Measurements from ENCODE around the gene C1orf174. TPM values are rescaled to one million over a fixed set of nuclear protein-coding genes. Genes with fewer than 3 reads are reported as not detected.

The C1orf174 gene
- total RNA-seq, 1 donor from 2014 or later, result 44.9 TPM

DNA sequence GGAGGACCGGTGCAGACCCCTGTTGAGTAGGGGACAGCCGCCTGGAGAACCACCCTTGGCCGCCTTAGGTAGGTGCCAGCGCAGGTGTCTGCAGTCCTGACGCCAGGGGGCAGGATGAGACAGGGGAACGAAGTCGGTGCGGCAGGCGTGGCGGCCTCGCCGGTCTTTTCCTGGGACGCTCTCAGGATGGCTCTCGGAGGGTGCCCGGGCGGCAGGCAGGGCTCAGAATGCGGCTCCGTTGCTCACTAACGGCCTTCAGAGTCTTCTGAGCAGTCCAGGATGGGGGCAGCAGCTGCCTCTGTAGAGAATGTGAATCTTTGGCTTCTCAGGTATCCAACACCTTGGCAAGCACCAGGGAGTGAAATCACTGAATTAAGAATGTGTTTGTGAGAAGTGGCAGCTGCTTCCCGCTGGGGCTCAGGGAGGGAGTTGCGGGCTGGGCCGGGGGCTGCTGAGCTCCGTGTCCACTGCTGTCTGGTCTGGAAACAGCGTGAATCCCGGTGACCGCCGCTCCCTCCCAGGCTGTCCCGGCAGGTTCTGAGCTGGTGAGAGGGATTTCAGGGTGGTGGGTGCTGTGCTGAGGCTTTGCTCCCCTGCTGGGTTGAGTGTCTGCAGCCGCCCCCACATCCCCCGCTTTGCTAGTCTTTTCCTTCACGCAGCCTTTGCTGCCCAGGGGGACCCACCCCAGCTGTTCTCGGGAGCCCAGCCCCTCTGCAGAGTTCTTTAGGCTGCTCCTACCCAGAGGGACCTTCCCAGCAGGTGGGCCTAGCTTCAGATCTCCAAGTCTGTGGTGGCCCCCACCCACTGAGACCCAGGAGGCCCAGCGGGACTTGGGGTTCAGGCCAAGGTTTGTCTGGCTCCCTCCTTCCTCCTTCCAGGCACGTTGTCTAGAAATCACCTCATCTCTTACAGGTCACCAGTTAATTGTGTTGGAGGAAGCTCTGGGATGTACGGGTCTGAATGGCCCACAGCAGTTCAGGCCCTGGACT, 11.1 kb upstream of the C1orf174 start:
- H3K27me3 Mint-ChIP-seq (ENCODE audit: low read depth), result no peaks in the 10 kb centered on the region
- no peaks in the 10 kb centered on the region for H3K36me3 Mint-ChIP-seq (ENCODE audit: low read depth)

DNA sequence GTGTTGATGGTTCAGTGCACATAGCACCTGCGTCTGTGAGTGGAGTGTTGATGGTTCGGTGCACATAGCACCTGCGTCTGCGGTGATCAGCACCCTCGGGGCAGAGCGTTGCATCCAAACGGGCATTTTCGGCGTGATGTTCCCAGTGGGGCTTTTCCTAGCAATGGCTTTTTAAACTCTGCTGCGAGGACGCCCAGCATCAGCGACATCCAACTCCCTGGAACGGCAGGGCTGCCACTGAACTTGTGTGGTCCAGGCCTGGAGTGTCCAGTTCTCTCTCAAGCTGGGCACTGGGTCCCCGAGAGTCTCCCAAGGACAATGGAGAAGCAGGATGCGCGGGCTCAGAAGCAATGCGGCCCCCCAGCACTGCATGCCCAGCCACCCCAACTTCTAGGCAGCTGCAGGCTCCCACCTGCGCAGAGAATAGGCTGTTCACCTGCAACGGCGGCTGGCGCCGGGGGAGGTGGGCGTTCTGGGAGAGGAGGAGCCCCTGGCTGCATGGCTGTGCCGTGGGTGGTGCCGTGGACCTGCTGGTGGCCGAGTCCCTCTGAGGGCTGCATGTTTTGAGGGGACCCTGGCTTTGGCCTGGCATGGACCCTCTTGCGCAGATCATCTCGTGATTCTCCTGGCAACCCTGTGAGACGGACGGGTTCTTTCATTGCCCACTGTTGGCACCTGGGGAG, 10.1 kb upstream of the C1orf174 start:
- no peaks in the 10 kb centered on the region for H3K36me3 Mint-ChIP-seq (ENCODE audit: low read depth)

More for the DNA sequence above, 11.1 kb upstream of the C1orf174 start:
- DNase-seq (ENCODE audit: low spot score), result peak; percentile 61
- Mint-ChIP-seq H3K4me3 (ENCODE audit: low read depth) (no peak overlapping the region), H3K27ac (no peak overlapping the region), H3K9me3 (no peaks in the 10 kb centered on the region), H3K4me1 (ENCODE audit: low read depth) (peaks cover 4% of the 10 kb centered on the region)
- intact Hi-C loops (cut with micrococcal nuclease), result loop anchor here (5.0 kb wide), 1 partner anchor 741 kb away; the partner anchor contains the start of gene AJAP1

DNA sequence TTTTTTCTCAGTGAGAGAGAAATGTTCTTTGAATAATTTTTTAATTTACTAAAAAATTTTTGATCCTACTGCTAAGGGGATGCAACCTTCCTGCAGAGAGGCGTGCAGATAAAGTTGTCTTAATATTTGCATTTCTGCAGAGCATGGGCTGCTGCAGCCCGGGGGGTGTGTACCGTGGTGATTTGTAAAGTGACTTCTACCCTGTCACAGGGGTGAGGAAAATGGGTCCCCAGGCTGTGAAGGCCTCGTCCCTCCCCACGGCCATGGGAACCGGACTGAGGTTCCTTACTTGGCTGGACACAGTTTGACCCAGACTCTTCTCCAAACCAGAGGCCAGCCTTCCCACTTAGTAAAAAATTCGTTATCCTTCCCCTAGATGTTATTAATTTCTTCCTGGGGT, 9.5 kb upstream of the C1orf174 start:
- Mint-ChIP-seq H3K27me3 (ENCODE audit: low read depth) (no peaks in the 10 kb centered on the region), H3K36me3 (ENCODE audit: low read depth) (no peaks in the 10 kb centered on the region), H3K4me1 (ENCODE audit: low read depth) (peaks cover 7% of the 10 kb centered on the region), H3K27ac (no peak overlapping the region), H3K4me3 (ENCODE audit: low read depth) (no peak overlapping the region), H3K9me3 (no peaks in the 10 kb centered on the region)
- DNase-seq (ENCODE audit: low spot score), result no peak
- intact Hi-C loops (cut with micrococcal nuclease), result loop anchor here (5.0 to 10.0 kb wide), 2 partner anchors 135 to 743 kb away; partner anchors contain the start of genes AJAP1 and SMIM1

More for the DNA sequence above, 10.1 kb upstream of the C1orf174 start:
- no peaks in the 10 kb centered on the region for H3K9me3 Mint-ChIP-seq
- H3K27ac Mint-ChIP-seq, result no peak overlapping the region
- DNase-seq (ENCODE audit: low spot score), result no peak
- H3K27me3 Mint-ChIP-seq (ENCODE audit: low read depth), result no peaks in the 10 kb centered on the region
- H3K4me1 Mint-ChIP-seq (ENCODE audit: low read depth), result peaks cover 7% of the 10 kb centered on the region
- no peak overlapping the region for H3K4me3 Mint-ChIP-seq (ENCODE audit: low read depth)
- intact Hi-C loops (cut with micrococcal nuclease), result loop anchor here (5.0 kb wide), 1 partner anchor 742 kb away; the partner anchor contains the start of gene AJAP1

DNA sequence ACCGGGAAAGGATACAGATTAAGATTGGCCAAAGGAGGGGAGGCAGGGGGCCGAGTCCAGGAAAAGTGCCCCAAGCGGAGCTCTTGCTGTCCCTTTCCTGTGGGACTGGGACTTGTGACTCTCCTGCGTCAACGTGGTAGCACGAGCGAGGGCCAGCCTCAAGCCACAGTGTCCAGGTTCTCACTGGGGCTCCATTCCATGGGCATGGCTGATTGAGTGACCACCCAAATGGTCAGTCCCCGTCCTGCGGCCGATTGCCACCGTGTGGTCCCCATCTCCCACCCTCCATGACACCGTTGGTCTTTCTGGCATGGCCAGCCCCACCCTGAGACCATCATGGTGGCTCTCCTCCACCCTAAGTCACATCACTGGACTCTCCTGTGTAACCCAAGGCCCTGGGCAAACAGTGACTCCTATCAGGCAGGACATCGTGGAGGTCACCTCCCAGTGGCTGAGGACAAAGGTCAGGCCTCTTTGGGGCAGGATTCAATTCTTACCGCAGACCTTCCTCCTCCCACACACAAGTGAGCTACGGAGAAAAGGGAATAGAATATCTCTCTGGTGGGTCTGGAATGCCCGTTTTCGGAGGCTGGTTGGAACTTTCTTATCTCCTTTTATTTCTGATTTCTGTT, 8.9 kb upstream of the C1orf174 start:
- intact Hi-C loops (cut with micrococcal nuclease), result loop anchor here (10.0 kb wide), 1 partner anchor 134 kb away; the partner anchor contains the start of gene SMIM1
- Mint-ChIP-seq H3K4me1 (ENCODE audit: low read depth) (peaks cover 7% of the 10 kb centered on the region), H3K4me3 (ENCODE audit: low read depth) (no peak overlapping the region), H3K36me3 (ENCODE audit: low read depth) (no peaks in the 10 kb centered on the region), H3K27ac (no peak overlapping the region), H3K9me3 (no peaks in the 10 kb centered on the region), H3K27me3 (ENCODE audit: low read depth) (no peaks in the 10 kb centered on the region)
- DNase-seq (ENCODE audit: low spot score), result no peak

DNA sequence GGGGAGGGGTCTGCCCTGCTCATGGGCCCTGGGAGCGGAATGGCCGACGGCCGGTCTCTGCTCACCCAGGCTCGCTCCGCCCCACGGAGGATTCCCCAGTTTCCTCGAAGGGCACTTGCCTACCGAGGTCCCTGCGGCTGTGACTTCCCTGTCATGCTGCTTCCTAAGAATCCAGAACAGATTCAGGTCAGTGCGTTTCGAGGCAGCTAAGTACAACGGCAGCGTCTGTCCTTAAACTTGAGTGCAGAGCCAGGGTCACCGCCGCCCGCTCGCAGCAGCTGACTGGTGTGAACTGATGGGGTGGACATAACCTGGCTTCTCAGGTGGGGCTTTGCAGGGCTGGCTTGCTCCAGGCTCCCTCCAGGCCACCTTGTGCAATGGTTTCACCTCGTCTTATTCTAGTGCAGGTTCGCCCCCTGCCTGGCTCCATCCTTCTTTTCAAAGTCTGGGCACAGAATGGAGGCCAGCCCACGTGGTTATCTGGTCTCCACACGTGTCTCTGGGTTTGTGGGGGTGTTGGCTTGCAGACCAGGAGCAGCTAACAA, 7.6 kb upstream of the C1orf174 start:
- no peaks in the 10 kb centered on the region for H3K9me3 Mint-ChIP-seq
- H3K4me3 Mint-ChIP-seq (ENCODE audit: low read depth), result no peak overlapping the region
- H3K36me3 Mint-ChIP-seq (ENCODE audit: low read depth), result no peaks in the 10 kb centered on the region
- intact Hi-C loops (cut with micrococcal nuclease), result loop anchor here (10.0 kb wide), 1 partner anchor 133 kb away; the partner anchor contains the start of gene SMIM1
- no peaks in the 10 kb centered on the region for H3K27me3 Mint-ChIP-seq (ENCODE audit: low read depth)
- H3K4me1 Mint-ChIP-seq (ENCODE audit: low read depth), result peaks cover 18% of the 10 kb centered on the region
- DNase-seq (ENCODE audit: low spot score), result no peak
- no peak overlapping the region for H3K27ac Mint-ChIP-seq

DNA sequence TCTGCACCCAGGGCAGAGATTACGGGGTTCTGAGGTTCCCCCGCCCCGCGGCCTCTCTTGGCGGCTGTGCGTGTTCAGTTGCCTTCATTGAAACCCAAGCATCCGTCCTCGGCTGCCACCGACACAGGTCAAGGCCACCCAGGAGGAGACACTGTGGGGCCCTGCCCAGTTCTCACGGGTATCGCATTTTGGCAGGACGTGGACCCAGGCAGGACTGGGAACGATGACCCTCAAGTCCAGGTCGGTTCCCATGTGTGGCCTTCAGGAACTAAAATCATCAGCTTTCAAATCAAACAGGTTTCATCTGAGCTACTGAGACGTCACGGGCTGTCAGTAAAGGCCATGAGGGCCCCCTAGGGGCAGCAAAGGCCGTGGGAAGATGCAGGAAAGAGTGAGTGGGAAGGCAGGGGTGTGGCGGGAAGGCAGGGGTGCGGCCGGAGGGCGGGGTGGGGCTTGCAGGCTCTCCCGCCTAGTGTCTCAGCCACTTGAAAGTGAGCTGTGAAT, 7.0 kb upstream of the C1orf174 start:
- Mint-ChIP-seq H3K4me1 (ENCODE audit: low read depth) (peaks cover 24% of the 10 kb centered on the region), H3K27me3 (ENCODE audit: low read depth) (no peaks in the 10 kb centered on the region), H3K36me3 (ENCODE audit: low read depth) (no peaks in the 10 kb centered on the region), H3K9me3 (no peaks in the 10 kb centered on the region), H3K27ac (no peak overlapping the region), H3K4me3 (ENCODE audit: low read depth) (no peak overlapping the region)
- intact Hi-C loops (cut with micrococcal nuclease), result loop anchor here (10.0 kb wide), 1 partner anchor 132 kb away; the partner anchor contains the start of gene SMIM1
- DNase-seq (ENCODE audit: low spot score), result no peak

DNA sequence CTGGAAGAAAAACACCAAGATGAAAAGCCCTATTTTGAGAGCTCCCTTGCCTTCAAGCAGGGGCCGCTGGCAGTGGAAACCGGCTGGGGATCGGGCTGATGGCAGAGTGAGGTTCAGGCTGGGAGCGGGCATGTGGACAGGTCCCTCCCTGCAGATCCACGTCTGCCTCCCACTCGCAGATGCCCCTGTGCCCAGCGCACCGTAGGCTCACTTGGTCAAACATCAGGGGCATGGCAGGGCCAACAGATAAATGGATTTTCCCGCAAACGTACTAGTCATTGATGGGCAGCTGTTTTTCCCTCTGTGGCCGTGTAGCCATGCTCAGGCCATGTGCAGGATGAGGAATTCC, 6.6 kb upstream of the C1orf174 start:
- Mint-ChIP-seq H3K9me3 (no peaks in the 10 kb centered on the region), H3K36me3 (ENCODE audit: low read depth) (no peaks in the 10 kb centered on the region), H3K27me3 (ENCODE audit: low read depth) (no peaks in the 10 kb centered on the region), H3K27ac (no peak overlapping the region), H3K4me1 (ENCODE audit: low read depth) (peaks cover 24% of the 10 kb centered on the region), H3K4me3 (ENCODE audit: low read depth) (no peak overlapping the region)
- intact Hi-C loops (cut with micrococcal nuclease), result loop anchor here (10.0 kb wide), 1 partner anchor 132 kb away; the partner anchor contains the start of gene SMIM1
- no peak for DNase-seq (ENCODE audit: low spot score)

DNA sequence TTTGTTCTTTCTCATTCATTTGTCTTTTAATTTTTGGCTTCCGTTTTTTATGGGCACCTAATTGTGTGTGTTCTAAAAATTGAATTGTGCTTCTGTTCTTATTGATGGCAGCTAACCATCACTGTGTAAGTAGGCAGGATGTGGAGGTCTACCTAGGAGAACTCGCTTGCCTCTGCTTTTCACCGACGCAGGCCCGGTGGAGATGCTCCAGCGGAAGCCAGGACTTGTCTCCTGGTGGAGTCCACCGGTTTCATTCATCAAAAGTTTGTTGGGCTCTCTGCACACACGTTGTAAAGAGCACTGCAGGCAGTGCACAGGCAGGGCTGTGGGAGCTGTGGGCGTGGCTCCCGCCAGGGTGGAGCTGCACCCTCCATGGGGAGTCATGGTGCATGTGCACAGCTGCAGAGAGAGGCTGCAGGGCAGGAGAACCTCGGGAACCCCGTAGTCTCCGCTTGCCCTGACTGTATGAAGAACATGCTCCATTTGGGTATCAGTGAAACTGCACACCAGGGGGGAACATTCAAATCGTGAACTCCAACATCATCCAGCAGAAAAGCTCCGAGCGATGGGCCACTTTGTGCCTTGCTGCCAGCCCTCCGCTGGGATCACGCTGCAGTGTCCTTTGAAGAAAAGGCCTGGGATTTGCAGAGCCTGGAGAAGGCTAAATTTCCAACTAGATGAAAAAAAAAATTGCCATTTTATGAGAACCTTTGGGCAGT, 6.0 kb upstream of the C1orf174 start:
- Mint-ChIP-seq H3K9me3 (no peaks in the 10 kb centered on the region), H3K4me1 (ENCODE audit: low read depth) (peaks cover 25% of the 10 kb centered on the region), H3K36me3 (ENCODE audit: low read depth) (no peaks in the 10 kb centered on the region), H3K27ac (no peak overlapping the region), H3K27me3 (ENCODE audit: low read depth) (no peaks in the 10 kb centered on the region), H3K4me3 (ENCODE audit: low read depth) (no peak overlapping the region)
- no peak for DNase-seq (ENCODE audit: low spot score)
- intact Hi-C loops (cut with micrococcal nuclease), result loop anchor here (10.0 kb wide), 1 partner anchor 131 kb away; the partner anchor contains the start of gene SMIM1

DNA sequence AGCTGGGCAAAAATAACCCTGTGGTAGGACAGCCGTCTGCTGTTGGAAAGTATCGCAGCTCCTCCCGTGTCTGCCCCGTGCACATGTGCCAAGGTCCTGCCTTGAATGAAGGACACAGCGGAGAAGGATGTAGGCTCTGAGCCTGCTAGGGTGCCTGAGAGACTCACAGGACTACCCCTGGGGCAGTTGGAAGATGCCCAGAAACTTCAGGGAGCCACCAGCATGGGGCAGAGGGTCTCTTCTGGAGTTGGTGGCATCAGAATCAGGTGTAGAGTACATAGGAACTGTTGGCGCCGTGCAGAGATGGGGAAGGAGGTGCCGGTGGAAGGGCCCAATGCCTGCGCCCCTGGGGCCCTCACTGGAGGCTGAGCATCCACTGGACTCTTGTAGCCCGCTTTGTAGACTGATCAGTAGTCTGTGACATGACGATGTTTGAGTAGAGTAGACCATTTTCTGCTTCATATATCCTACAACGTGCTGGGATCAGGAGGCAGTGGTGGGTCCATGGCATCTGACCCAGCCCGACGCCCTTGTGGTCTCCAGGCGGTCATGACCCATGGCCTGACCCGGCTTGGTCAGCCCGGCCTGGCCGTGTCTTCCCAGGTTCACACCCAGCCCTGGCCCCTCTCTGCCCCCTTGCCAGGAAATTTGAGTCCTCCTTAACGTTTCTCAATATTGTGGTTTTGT, 5.3 kb upstream of the C1orf174 start:
- H3K4me3 Mint-ChIP-seq (ENCODE audit: low read depth), result no peak overlapping the region
- no peaks in the 10 kb centered on the region for H3K9me3 Mint-ChIP-seq
- DNase-seq (ENCODE audit: low spot score), result no peak
- H3K36me3 Mint-ChIP-seq (ENCODE audit: low read depth), result no peaks in the 10 kb centered on the region
- intact Hi-C loops (cut with micrococcal nuclease), result loop anchor here (10.0 kb wide), 1 partner anchor 131 kb away; the partner anchor contains the start of gene SMIM1
- H3K27ac Mint-ChIP-seq, result no peak overlapping the region
- no peaks in the 10 kb centered on the region for H3K27me3 Mint-ChIP-seq (ENCODE audit: low read depth)
- peaks cover 25% of the 10 kb centered on the region for H3K4me1 Mint-ChIP-seq (ENCODE audit: low read depth)

DNA sequence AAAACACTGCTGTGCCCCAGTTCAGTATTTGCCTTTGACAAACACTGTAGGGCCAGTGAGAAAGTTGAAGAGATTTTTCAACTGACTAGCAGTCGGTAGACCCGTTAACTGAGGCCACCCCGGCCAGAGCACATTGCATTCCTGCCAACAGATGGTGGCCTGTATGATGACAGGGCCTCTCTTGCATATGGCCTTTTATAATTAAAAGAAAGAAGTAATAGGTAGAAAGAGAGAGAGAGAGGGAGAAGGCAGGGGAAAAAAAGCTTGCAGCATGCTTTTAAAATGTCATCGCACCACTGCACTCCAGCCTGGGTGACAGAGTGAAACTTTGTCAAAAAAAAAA, 4.7 kb upstream of the C1orf174 start:
- Mint-ChIP-seq H3K27ac (no peak overlapping the region), H3K36me3 (ENCODE audit: low read depth) (no peaks in the 10 kb centered on the region), H3K4me1 (ENCODE audit: low read depth) (peaks cover 25% of the 10 kb centered on the region), H3K4me3 (ENCODE audit: low read depth) (no peak overlapping the region), H3K27me3 (ENCODE audit: low read depth) (no peaks in the 10 kb centered on the region), H3K9me3 (no peaks in the 10 kb centered on the region)
- intact Hi-C loops (cut with micrococcal nuclease), result loop anchor here (10.0 kb wide), 1 partner anchor 130 kb away; the partner anchor contains the start of gene SMIM1
- DNase-seq (ENCODE audit: low spot score), result no peak

Measured in activated T-helper 2 cell treated with anti-CD3 and anti-CD28 coated beads, Interferon-gamma antibody, Interleukin-2, Interleukin-4, amounts not matched to agents 10 μg/mL and 5 μg/mL and 100 μg/mL, durations not matched to agents 14 hours and 24 hours and 36 hours (primary cell).